PC-9 (cell line): ENCODE results near the gene CPVL.

Experiments
- CTCF ChIP-seq: fragments of 200-600 bp; sonication (generic); conservative IDR thresholded peaks from 2 replicates; pipeline ENCODE4 v1.6.1; 2017; ENCODE audit warnings: mixed run types, antibody characterized with exemption, mild to moderate bottlenecking, moderate library complexity
- EZH2 ChIP-seq: fragments of 200-600 bp; sonication (generic); IDR thresholded peaks from 2 replicates; pipeline ENCODE4 v1.8.0; 2017; ENCODE audit warnings: antibody characterized with exemption, low read depth

- no peak for TF ChIP-seq CTCF
- TF ChIP-seq EZH2 = no peak
Measured at GRCh38 chr7:29099896-29100847, 46.2 kb downstream of the CPVL start.
